Ascending aorta (tissue), 2 donors: ENCODE measurements around the gene PAFAH2. TPM values are rescaled to one million over a fixed set of nuclear protein-coding genes. Genes with fewer than 3 reads are reported as not detected.

Source experiments
- DNase-seq, 2 donors: peaks; one replicate each; pipeline ENCODE4 v3.0.0-alpha.2; 2019; ENCODE audit warnings: low spot score in 2 of 2
- H3K27ac ChIP-seq, 2 donors: fragments of 200-600 bp; sonication (generic); one replicate each; pipeline ENCODE4 v1.5.1; 2016 to 2017; ENCODE audit warnings: mild to moderate bottlenecking in 1 of 2
- H3K27me3 ChIP-seq: fragments of 200-600 bp; sonication (generic); one replicate; pipeline ENCODE4 v1.5.1; 2017
- H3K36me3 ChIP-seq, 2 donors: fragments of 200-600 bp; sonication (generic); one replicate each; pipeline ENCODE4 v1.5.1; 2016
- H3K4me1 ChIP-seq, 2 donors: fragments of 200-600 bp; sonication (generic); one replicate each; pipeline ENCODE4 v1.5.1; 2016 to 2017; ENCODE audit warnings: mild to moderate bottlenecking in 1 of 2
- H3K4me3 ChIP-seq, 2 donors: fragments of 200-600 bp; sonication (generic); one replicate each; pipeline ENCODE4 v1.5.1; 2016 to 2017; ENCODE audit warnings: mild to moderate bottlenecking in 1 of 2
- H3K9me3 ChIP-seq, 2 donors: fragments of 200-600 bp; sonication (generic); one replicate each; pipeline ENCODE4 v1.5.1; 2016
- CTCF ChIP-seq, 3 experiments: fragments of 200-600 bp in 2 of 3; fragments of 450-650 bp in 1 of 3; sonication (generic) in 2 of 3; IDR thresholded peaks; one replicate each; pipeline ENCODE4 v1.5.1; 2016 to 2019; ENCODE audit warnings: antibody characterized with exemption in 3 of 3, mild to moderate bottlenecking in 1 of 3, moderate library complexity in 1 of 3
- intact Hi-C: fragments of 100-400 bp; cut with DNase I; formaldehyde crosslinking; loops from one replicate; pipeline ENCODE4 v1.15.1; 2023
- total RNA-seq: library from RNA; depleted of rRNA; stranded (reverse); fragments of >200 nt; gene quantifications from one replicate; pipeline ENCODE4 v1.1.0, GENCODE V29; 2016

Gene PAFAH2
- total RNA-seq, 1 donor from 2014 or later = 1.3 TPM

- no peak for TF ChIP-seq CTCF (IDR thresholded peaks at IDR 0.05)
- H3K4me3 ChIP-seq = no peak overlapping the region
- H3K4me1 ChIP-seq = peaks cover 0 to 6% of the 10 kb centered on the region in 2 donors
- H3K36me3 ChIP-seq = no peaks in the 10 kb centered on the region
- DNase-seq = no peak
- intact Hi-C loops = no loop called here
- no peak overlapping the region for H3K27ac ChIP-seq
- H3K9me3 ChIP-seq = no peaks in the 10 kb centered on the region
- no peaks in the 10 kb centered on the region for H3K27me3 ChIP-seq
Measured at GRCh38 chr1:26025060-26025459, 27.2 kb upstream of the PAFAH2 start.

- H3K36me3 ChIP-seq = no peaks in the 10 kb centered on the region
- intact Hi-C loops = no loop called here
- no peak overlapping the region for H3K27ac ChIP-seq
- TF ChIP-seq CTCF (IDR thresholded peaks at IDR 0.05) = no peak
- no peaks in the 10 kb centered on the region for H3K9me3 ChIP-seq
- no peak overlapping the region for H3K4me3 ChIP-seq
- peaks cover 0 to 6% of the 10 kb centered on the region in 2 donors for H3K4me1 ChIP-seq
- no peak for DNase-seq
- H3K27me3 ChIP-seq = no peaks in the 10 kb centered on the region
Measured at GRCh38 chr1:26023826-26024225, 26.0 kb upstream of the PAFAH2 start.

- Histone ChIP-seq H3K4me1 (peaks cover 0 to 6% of the 10 kb centered on the region in 2 donors), H3K27ac (no peak overlapping the region), H3K9me3 (no peaks in the 10 kb centered on the region), H3K36me3 (no peaks in the 10 kb centered on the region), H3K4me3 (no peak overlapping the region), H3K27me3 (no peaks in the 10 kb centered on the region)
- TF ChIP-seq CTCF (IDR thresholded peaks at IDR 0.05) = no peak
- intact Hi-C loops = no loop called here
- no peak for DNase-seq
Measured at GRCh38 chr1:26023009-26023408, 25.1 kb upstream of the PAFAH2 start.

GRCh38 chr1:26022404-26022779 lies 24.5 kb upstream of the PAFAH2 start:
- Histone ChIP-seq H3K36me3 (no peaks in the 10 kb centered on the region), H3K9me3 (no peaks in the 10 kb centered on the region), H3K27ac (no peak overlapping the region), H3K27me3 (no peaks in the 10 kb centered on the region), H3K4me1 (peaks cover 0 to 6% of the 10 kb centered on the region in 2 donors), H3K4me3 (peak overlapping the region in 1 of 2 donors; percentile 54)
- TF ChIP-seq CTCF (IDR thresholded peaks at IDR 0.05) = no peak
- DNase-seq = no peak
- intact Hi-C loops = no loop called here

- Histone ChIP-seq H3K36me3 (no peaks in the 10 kb centered on the region), H3K9me3 (no peaks in the 10 kb centered on the region), H3K27me3 (no peaks in the 10 kb centered on the region), H3K4me1 (peaks cover 0 to 6% of the 10 kb centered on the region in 2 donors), H3K27ac (no peak within 1 kb of the TSS), H3K4me3 (peak within 1 kb of the TSS in 1 of 2 donors; percentile 54)
- DNase-seq = no peak
- no peak for TF ChIP-seq CTCF (IDR thresholded peaks at IDR 0.05)
- intact Hi-C loops = no loop called here
Measured at GRCh38 chr1:26021647-26022403, 24.0 kb upstream of the PAFAH2 start, which contains the start of gene EXTL1. Gene EXTL1, plus strand, starts transcription at chr1:26021775. Its CDS starts 872 bp downstream, at chr1:26022647.
